ENCODE results near the gene ZNF77. TPM values are rescaled to one million over a fixed set of nuclear protein-coding genes. Genes with fewer than 3 reads are reported as not detected.

ZNF77 gene
- total and polyA plus RNA-seq, 4 donors: 0.90 to 3.5 (median 1.9) TPM

DNA sequence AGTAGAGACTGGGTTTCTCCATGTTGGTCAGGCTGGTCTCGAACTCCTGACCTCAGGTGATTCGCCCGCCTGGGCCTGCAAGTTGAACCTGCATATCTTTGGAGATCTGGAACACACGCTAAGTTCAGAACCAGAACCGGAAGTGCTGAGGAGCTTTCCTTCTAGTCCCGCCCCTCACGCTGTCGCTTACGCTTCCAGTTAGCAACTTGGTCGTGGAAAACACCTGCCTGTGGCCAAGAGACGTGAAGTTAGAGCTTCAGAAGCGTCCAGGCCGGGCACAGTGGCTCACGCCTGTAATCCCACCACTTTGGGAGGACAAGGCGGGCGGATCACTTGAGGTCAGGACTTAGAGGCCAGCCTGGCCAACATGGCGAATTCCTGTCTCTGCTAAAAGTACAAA lies 59.0 kb downstream of the ZNF77 start (continued):
- TF ChIP-seq, protein P1, sequence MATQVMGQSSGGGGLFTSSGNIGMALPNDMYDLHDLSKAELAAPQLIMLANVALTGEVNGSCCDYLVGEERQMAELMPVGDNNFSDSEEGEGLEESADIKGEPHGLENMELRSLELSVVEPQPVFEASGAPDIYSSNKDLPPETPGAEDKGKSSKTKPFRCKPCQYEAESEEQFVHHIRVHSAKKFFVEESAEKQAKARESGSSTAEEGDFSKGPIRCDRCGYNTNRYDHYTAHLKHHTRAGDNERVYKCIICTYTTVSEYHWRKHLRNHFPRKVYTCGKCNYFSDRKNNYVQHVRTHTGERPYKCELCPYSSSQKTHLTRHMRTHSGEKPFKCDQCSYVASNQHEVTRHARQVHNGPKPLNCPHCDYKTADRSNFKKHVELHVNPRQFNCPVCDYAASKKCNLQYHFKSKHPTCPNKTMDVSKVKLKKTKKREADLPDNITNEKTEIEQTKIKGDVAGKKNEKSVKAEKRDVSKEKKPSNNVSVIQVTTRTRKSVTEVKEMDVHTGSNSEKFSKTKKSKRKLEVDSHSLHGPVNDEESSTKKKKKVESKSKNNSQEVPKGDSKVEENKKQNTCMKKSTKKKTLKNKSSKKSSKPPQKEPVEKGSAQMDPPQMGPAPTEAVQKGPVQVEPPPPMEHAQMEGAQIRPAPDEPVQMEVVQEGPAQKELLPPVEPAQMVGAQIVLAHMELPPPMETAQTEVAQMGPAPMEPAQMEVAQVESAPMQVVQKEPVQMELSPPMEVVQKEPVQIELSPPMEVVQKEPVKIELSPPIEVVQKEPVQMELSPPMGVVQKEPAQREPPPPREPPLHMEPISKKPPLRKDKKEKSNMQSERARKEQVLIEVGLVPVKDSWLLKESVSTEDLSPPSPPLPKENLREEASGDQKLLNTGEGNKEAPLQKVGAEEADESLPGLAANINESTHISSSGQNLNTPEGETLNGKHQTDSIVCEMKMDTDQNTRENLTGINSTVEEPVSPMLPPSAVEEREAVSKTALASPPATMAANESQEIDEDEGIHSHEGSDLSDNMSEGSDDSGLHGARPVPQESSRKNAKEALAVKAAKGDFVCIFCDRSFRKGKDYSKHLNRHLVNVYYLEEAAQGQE (IDR thresholded peaks at IDR 0.05): no peak
- TF ChIP-seq RAD21 (IDR thresholded peaks at IDR 0.05) (no peak), FOXA1 (IDR thresholded peaks at IDR 0.05) (no peak), SP1 (IDR thresholded peaks at IDR 0.05) (no peak), EGR1 (IDR thresholded peaks at IDR 0.05; ENCODE audit: low read depth in 2 of 2) (no peak)
- TF ChIP-seq, protein P2, sequence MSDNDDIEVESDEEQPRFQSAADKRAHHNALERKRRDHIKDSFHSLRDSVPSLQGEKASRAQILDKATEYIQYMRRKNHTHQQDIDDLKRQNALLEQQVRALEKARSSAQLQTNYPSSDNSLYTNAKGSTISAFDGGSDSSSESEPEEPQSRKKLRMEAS (IDR thresholded peaks at IDR 0.05): no peak

DNA sequence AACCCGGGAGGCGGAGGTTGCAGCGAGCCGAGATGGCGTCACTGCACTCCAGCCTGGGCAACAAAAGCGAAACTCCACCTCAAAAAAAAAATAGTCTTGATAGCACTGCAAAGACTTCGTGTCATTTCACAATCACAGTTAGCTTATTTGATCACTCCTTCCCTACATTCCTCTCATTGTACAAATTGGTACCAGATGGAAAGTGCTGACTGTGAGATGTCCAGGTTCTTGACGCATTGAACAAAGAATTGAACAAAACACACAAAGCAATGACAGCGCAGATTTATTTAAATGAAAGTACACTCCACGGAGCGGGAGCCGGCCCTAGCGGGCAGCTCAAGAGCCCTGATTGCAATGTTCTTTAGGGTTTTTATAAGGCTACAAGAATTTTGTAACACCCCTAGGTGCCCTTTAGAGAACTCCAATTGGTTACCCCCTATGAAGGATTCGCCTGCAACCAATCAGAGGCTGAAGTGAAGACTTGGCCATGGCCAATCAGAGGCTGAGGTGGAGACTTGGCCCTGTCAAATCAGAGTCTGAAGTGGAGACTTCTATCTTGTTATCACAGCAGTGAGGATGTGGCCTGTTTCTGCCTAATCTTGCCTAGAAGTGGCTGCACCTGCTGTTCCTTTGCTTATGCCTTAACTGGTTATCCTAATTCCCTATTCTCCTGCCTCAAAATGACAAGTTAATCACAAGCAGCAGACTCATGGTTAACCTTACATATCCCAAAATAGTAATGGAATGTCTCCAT lies 60.9 kb downstream of the ZNF77 start:
- Histone ChIP-seq H3K4me3 (ENCODE audit: low read depth in 1 of 3, low read length in 3 of 3) (no peak overlapping the region), H3K36me3 (ENCODE audit: control insufficient read depth in 4 of 4, insufficient read depth in 3 of 4, low read depth in 1 of 4, low read length in 3 of 4) (no peaks in the 10 kb centered on the region), H3K27me3 (ENCODE audit: control insufficient read depth in 4 of 4, insufficient read depth in 4 of 4, low read length in 3 of 4) (no peaks in the 10 kb centered on the region), H3K27ac (ENCODE audit: low read depth in 1 of 2, low read length in 2 of 2) (no peak overlapping the region), H3K9ac (ENCODE audit: low read depth in 1 of 2, low read length in 2 of 2) (no peak overlapping the region), H3K9me3 (ENCODE audit: control insufficient read depth in 4 of 4, low read length in 3 of 4) (peaks cover 0 to 5% (median 0%) of the 10 kb centered on the region in 4 donors), H3K4me1 (ENCODE audit: control insufficient read depth in 4 of 4, insufficient read depth in 4 of 4, low read length in 3 of 4) (no peaks in the 10 kb centered on the region)
- TF ChIP-seq EGR1 (IDR thresholded peaks at IDR 0.05; ENCODE audit: low read depth in 2 of 2) (no peak), YY1 (IDR thresholded peaks at IDR 0.05) (no peak), FOXA2 (IDR thresholded peaks at IDR 0.05) (no peak), RXRA (IDR thresholded peaks at IDR 0.05) (no peak), SP1 (IDR thresholded peaks at IDR 0.05) (no peak), GABPA (IDR thresholded peaks at IDR 0.05 in 1 of 2, conservative IDR thresholded peaks at IDR 0.05 in 1 of 2) (no peak), NR2F2 (IDR thresholded peaks at IDR 0.05) (no peak), HNF4A (conservative IDR thresholded peaks at IDR 0.05) (no peak), HNF4G (IDR thresholded peaks at IDR 0.05) (no peak), TAF1 (conservative IDR thresholded peaks at IDR 0.05) (no peak), JUND (IDR thresholded peaks at IDR 0.05) (no peak), RAD21 (IDR thresholded peaks at IDR 0.05) (no peak), FOXA1 (IDR thresholded peaks at IDR 0.05) (no peak)
- TF ChIP-seq, protein P1 (IDR thresholded peaks at IDR 0.05): no peak
- TF ChIP-seq, protein P3, sequence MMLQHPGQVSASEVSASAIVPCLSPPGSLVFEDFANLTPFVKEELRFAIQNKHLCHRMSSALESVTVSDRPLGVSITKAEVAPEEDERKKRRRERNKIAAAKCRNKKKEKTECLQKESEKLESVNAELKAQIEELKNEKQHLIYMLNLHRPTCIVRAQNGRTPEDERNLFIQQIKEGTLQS (IDR thresholded peaks at IDR 0.05): no peak
- TF ChIP-seq, protein P4, sequence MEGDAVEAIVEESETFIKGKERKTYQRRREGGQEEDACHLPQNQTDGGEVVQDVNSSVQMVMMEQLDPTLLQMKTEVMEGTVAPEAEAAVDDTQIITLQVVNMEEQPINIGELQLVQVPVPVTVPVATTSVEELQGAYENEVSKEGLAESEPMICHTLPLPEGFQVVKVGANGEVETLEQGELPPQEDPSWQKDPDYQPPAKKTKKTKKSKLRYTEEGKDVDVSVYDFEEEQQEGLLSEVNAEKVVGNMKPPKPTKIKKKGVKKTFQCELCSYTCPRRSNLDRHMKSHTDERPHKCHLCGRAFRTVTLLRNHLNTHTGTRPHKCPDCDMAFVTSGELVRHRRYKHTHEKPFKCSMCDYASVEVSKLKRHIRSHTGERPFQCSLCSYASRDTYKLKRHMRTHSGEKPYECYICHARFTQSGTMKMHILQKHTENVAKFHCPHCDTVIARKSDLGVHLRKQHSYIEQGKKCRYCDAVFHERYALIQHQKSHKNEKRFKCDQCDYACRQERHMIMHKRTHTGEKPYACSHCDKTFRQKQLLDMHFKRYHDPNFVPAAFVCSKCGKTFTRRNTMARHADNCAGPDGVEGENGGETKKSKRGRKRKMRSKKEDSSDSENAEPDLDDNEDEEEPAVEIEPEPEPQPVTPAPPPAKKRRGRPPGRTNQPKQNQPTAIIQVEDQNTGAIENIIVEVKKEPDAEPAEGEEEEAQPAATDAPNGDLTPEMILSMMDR (IDR thresholded peaks at IDR 0.05; ENCODE audit: low read depth, low read length, missing input control): no peak
- TF ChIP-seq, protein P5, sequence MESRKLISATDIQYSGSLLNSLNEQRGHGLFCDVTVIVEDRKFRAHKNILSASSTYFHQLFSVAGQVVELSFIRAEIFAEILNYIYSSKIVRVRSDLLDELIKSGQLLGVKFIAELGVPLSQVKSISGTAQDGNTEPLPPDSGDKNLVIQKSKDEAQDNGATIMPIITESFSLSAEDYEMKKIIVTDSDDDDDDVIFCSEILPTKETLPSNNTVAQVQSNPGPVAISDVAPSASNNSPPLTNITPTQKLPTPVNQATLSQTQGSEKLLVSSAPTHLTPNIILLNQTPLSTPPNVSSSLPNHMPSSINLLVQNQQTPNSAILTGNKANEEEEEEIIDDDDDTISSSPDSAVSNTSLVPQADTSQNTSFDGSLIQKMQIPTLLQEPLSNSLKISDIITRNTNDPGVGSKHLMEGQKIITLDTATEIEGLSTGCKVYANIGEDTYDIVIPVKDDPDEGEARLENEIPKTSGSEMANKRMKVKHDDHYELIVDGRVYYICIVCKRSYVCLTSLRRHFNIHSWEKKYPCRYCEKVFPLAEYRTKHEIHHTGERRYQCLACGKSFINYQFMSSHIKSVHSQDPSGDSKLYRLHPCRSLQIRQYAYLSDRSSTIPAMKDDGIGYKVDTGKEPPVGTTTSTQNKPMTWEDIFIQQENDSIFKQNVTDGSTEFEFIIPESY (IDR thresholded peaks at IDR 0.05): no peak
- TF ChIP-seq, protein P2 (IDR thresholded peaks at IDR 0.05): no peak
- DNase-seq (ENCODE audit: low spot score): no peak
- 87% methylated on average over 14 of the region's 14 CpGs for WGBS
